GM18858 (cell line): ENCODE measurements around the gene DLX1.

Experiments used
- ATAC-seq: cut with Tn5 transposase; IDR thresholded peaks from one replicate; pipeline ENCODE4 v1.9.1; 2021; ENCODE audit not compliant: unreplicated experiment

DLX1 gene

GRCh38 chr2:172096626-172097547, 11.6 kb downstream of the DLX1 start:
- ATAC-seq: no peak

DNA sequence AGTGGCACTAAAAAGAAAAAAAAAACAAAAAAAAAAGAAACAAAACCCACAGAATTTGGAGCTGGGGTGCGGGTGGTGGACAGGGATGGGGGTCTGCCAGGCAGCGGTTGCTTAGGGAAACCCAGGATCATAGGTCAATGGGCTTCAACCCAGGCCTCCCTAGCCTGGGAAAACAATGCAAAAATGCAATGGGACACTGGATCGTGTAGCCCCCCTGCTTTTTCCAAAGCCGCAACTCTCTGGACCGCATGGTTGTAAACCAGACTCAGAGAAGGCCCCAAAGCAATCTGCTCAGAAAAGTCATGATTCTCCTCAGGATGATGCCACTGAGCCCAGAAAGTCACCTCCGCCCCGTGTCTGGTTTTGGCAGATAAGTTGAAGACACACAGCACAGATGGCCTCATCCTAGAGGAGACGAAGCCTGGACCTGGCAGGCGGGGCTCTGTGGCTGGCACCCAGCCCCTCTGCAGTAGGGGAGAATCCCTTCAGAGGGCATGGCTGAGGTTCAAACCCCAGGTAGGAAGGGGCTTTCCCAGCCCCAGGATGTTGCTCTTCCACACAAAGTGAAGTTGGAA, 12.3 kb downstream of the DLX1 start:
- no peak for ATAC-seq

- no peak for ATAC-seq
These were observed 13.0 kb downstream of the DLX1 start for GRCh38 chr2:172098287-172098649.

GRCh38 chr2:172098650-172099471, 13.6 kb downstream of the DLX1 start:
- ATAC-seq: no peak

DNA sequence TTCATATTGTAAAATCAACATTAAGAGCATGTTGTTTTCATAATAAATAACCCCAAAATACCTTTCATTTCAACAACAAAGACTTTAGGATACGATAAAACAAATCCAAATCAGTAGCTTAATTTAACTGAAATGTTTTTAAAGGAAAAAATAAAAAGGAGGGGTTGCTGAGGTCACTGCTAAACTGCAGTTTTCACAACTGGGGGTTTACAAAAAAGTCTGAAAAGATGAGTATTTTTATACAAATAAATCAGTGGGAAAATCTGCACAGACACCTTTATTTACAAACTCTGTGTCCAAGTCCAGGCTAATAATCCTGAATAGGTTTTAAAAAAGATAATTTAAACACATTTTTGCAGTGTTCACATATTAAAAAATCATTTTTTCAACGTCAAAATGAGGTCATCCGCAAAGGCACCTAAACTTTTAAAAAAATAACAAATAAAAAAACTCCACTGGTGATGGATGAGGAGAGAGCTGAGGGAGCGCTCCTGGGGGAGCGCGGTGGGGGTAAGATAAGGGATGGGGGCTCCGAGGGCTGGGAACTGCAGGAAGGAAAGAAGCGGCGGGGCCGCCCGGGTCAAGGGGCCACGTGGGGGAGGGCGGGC, 14.3 kb downstream of the DLX1 start:
- ATAC-seq: no peak

GRCh38 chr2:172100080-172100934, 15.0 kb downstream of the DLX1 start:
- ATAC-seq: no peak

DNA sequence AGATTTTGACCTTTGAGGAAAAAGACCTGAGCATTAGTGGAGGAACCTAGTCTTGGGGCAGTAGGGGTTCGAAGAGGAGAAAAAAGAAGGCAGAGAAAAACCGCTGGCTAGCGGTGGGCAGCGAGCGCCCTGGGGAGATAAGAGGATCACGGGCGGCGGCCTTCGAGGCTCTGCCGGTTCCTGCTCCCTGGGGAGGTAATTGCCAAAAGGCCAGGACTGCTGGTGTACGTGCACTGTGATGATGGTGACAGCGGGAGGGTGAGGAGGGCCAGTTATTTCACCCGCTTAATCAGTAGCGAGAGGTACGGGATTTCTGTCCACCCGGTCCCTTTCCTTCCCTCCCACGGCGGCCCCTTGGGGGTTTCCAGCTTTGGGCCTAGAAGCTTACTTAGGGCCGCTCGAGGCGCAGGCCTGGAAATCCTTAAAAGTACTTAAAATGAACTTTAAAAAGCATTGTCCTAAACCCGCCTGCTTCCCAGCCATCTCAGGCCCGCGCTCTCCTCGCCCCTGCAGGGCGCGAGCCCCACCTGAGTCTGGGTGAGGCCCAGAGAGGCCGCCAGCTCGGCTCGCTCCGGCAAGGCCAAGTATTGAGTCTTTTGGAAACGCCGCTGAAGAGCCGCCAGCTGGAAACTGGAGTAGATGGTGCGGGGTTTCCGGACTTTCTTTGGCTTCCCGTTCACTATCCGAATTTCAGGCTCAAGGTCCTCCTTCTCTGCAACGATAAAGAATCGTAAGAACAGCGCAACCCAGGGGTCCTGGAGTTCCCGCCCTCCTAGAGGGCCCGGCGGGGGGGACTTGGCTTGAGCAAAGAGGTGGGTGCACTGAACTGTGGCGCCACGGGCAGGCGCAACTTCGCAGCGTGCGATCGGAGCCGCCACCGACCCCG, 15.9 kb downstream of the DLX1 start:
- no peak for ATAC-seq

GRCh38 chr2:172101821-172102390, 16.6 kb downstream of the DLX1 start:
- ATAC-seq: no peak

- no peak for ATAC-seq
These were observed 17.4 kb downstream of the DLX1 start, which contains the start of gene DLX2 for GRCh38 chr2:172102391-172103359. DLX2 (minus strand) TSS chr2:172102900; CDS start chr2:172102538, 362 bp downstream.

DNA sequence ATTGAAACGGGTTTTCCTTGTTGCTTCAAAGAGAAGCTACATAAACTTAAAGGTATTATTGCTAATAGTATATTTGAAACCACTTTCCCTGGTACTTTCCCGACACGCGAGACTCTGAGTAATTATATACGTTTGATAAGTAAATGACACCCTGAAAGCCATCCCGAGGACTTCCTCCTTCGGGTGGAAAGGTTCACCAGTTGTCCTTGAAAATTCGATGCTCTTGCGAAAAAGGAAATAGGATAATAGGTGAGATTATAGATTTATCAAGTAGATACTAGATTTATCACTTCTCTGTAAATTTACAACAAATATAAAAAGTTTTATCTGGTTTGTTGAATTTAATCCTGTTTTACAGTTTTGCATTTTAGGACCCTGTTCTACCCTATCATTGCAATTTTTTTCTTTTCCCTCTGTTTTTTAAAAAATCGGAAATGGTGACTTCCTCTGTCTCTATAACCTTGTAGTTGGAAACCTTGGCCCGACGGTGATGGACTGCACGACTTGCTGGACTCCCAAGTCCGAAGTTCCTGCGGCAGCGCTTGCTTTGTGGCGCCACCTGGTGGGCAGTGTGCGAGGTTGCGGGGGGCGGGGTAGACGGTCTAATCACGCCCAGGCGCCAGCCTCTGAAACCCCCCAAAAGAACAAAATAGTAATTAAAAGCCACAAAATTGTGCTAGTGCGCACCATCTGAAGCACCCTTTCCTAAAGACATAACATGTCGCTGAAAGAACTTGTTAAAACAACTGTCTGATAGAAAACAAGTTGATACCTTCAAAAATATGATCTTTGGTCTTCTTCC, 18.4 kb downstream of the DLX1 start:
- ATAC-seq: no peak

- ATAC-seq: no peak
These were observed 20.3 kb downstream of the DLX1 start for GRCh38 chr2:172105471-172106107.

DNA sequence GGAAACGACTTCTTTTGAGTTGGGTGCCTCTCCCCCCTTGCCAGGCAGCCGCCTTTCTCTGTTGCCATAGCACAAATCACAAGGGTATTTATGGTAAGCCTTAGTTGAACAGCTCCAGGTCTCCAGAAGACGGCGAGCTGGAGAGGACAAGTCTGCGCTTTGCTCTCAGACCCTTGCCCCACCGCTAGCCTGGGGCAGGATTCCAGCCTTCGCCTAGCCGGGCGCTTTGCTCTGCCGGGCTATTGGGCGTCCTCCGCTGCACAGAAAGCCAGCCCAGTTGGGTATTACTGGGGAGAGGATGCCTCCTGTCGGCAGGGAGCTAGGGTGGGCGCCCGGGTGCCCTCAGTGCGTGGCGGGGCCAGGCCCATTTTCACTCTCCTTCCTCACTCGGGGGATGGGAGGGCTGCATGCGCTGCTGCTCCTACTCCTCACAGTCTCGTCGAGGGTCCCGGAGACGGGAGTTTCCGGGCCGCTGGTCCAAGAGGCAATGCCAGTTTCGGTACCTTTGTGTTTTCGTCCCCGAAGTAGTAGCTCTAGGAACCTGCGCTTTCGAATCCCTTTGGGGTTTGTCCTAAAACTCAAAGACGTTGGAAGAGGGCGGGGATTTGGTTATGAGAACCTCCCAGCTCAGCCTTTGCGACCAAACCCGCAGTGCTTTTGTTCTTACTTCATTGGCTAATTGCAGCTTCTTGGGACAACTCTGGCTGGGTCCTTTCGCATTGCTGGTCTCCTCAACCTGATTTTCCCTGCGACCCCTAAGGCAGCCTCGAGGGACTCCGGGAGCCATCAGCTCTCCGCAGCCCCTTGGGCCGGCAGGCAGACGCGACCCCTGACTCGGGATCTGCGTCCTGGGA, 21.0 kb downstream of the DLX1 start:
- no peak for ATAC-seq

GRCh38 chr2:172107690-172108586, 22.6 kb downstream of the DLX1 start:
- no peak for ATAC-seq

GRCh38 chr2:172108587-172108930, 23.3 kb downstream of the DLX1 start:
- ATAC-seq: no peak
